T-helper 22 cell (primary cell): ENCODE data around the gene CXCL8.
"Not testable (repeated sequence)": the region's sequence is repeated elsewhere in the genome, so short reads cannot be mapped to it uniquely, and the experiment has no call there.

ENCODE experiments used
- DNase-seq: peaks from one replicate; pipeline ENCODE4 v3.0.0-alpha.2; 2020; ENCODE audit warnings: low read depth

The CXCL8 gene

DNA sequence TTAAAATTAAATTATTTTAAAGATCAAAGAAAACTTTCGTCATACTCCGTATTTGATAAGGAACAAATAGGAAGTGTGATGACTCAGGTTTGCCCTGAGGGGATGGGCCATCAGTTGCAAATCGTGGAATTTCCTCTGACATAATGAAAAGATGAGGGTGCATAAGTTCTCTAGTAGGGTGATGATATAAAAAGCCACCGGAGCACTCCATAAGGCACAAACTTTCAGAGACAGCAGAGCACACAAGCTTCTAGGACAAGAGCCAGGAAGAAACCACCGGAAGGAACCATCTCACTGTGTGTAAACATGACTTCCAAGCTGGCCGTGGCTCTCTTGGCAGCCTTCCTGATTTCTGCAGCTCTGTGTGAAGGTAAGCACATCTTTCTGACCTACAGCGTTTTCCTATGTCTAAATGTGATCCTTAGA, at the start of gene CXCL8:
CXCL8 (plus strand) TSS at position 217 of the 426 bp plus-strand sequence; CDS start at position 307, 90 bp downstream.
- DNase-seq, result no peak

DNA sequence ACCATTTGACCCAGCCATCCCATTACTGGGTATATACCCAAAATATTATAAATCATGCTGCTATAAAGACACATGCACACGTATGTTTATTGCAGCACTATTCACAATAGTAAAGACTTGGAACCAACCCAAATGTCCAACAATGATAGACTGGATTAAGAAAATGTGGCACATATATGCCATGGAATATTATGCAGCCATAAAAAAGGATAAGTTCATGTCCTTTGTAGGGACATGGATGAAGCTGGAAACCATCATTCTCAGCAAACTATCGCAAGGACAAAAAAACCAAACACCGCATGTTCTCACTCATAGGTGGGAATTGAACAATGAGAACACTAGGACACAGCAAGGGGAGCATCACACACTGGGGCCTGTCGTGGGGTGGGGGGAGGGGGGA, 49.2 kb upstream of the CXCL8 start:
- not testable (repeated sequence) for DNase-seq

DNA sequence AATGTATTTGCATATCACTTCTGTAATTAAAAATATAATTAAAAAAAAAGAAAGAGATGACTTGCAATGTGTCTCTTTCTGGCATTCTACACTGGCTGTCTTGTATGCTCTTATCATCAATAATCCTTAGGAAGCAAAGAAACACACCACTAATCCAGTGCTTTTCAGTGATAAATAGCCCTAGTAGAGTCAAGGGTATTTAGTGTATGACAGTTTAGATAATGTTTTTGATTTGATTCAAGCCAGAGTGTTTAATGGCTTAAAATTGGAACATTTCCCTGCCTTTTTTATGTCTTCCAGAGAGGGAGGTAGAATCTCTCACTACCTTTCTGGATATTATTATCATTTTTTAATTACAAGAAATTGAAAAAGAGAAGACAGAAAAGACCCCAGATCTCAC, 48.6 kb upstream of the CXCL8 start:
- no peak for DNase-seq

DNA sequence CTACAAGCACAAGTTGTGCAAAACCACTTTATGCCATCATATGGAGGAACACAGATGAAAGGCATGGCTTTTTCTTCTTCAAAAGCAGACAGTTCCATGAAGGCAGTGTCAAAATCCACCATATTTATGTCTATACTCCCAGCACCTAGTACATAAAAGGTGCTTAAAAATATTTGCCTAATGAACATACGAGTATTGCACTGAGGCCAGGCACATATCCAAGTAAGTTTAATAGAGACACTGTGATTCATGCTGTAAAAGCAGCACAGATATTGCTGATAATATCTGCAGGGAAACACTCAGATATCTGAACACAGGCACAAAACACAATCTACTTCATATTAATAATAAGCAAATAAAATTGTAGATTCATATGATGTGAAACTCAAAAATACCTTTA, 48.1 kb upstream of the CXCL8 start:
- no peak for DNase-seq

DNA sequence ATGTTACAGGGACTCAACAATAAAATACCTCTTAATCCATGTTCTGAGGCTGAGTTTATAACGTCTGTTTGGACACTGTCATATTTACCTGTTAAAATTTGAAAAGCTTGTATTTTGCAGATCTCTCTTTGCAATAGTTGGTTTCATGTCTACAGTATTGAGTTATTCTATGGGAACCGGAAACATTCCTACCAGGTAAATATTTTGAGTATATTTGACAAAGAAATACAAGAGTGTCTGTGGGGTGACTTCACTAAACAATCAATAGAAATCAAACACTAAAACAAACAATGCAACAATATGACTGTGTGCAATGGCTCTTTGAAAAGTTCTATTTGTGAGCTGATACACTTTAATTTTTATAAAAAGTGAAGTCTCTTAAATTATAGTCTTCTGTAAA, 47.7 kb upstream of the CXCL8 start:
- no peak for DNase-seq

DNA sequence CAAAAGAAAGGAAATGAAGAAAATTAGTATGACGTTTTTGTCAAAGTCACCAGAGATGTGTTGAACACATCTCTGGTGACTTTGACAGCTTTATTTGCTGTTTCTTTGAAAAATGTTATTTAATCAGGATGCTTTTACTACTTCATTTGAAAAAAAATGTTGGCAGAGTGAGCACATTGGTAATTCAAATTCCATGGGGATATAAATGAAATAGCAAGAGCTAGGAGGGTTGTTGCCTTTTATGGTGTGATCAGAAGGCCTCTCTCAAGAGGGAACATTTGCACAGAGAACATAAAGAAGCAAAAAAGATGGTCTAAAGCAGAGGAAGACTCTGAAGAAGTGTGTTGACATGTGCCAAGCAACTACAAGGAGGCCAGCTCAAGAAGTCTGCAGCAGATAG, 46.6 kb upstream of the CXCL8 start:
- DNase-seq, result no peak

DNA sequence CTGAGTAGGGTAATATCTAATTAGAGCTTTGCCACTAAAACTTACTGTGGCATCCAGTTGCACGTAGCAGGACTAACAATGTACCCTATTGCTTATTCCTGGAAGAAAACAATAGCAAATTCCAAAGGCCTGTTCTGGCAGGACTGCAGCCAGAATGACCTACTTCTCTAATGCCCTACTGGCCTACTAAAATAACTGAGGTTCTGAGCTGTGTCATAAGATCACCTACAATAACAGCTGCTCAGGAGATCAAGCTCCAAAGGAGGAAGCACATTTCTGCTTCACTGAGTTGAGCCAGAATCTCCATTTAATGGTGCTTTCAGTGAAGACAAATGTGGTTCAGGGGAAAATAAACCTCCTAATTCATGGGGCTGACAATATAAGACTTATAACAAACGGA, 42.2 kb upstream of the CXCL8 start:
- DNase-seq, result no peak

DNA sequence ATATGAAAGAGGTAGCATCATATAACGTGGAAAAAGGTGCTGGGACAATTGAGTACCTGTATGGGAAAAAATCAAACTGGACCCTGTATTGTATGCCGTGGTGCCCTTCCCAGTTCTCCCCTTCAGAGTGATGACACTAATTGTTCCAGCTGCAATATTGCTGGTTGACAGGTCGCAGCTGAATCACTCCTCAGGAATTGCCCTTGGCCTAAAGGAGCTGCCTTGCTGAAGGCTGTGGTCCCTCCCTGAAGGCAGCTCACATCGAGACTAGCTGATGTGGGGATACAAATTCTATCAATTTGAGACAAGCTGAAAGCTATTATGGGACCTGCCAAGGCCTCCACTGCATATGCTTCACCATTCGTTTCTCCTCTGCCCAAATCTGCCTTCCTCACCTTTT, 39.3 kb upstream of the CXCL8 start:
- DNase-seq, result no peak

DNA sequence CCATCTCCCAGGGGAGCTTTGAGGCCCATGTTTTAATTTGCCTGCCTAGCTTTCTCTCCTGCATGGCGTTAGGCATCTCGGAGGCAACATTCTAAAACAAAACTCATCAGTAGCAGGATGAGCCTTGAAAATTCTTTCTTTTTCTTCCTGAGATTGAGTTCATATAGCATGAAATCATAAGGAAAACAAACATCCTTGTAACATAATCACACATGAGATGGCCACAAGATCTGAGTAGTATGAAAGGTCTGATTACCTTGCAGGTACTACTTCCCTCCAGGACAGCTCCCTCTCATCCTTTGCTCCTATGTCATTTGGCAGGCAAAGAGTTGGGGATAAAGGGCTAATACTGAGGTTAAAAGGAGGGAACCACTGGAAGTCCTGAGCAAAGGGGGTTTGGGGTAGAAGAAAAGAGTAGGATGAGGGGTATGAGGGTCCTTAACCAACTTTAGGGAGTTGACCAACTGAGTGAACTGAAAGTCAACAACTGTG, 37.5 kb upstream of the CXCL8 start:
- no peak for DNase-seq

DNA sequence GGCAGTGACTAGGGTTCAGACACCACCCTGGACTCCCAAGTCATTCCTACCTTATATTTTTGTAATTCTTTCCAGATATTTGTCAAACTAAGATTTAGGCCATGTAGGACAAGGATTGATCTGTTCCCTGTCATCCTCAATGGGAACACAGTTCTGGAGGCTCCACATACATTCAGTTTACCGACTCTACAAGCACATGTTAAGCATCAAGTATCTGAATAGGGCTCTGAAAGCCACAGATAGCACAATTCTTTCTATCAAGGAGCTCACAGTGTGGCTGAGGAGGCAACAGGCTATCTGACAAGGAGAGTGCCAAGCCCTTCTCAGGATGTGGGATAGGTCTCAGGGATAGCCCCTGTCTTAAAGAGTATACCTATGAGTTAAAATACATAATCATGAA, 37.0 kb upstream of the CXCL8 start:
- DNase-seq, result no peak

DNA sequence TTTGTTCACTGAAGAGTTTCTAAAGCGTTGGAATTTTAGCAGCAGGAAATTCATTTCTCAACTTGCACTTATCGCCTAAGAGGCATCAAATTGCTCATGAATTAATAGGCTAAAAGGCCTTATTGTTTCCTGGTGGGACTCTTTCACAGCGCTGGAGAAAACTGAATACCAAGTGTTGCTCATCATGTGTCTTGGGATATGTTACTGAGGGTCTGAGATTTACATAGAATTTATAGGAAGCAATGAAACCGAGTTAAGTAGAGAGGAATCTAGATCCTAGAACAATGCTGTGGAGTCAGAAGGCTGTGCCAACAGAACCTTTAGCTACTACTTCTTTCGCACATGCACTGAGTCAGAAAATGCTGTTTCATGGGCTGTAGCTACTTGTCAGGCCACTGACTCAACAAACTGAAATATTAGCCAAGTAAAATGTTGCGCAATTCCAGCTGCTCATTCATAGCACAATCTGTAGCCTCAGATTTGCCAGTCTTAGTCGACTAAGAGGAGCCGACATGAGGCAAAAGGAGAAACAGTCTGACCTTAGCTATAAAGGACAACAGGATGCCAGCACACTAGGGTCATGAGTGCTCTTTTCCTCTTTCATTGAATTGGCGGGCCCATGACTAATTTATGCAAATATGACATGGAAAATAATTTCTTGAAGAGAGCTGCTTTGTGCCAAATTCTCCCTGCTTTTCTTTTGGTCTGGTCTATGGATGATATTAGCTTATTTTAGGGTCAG, 35.9 kb upstream of the CXCL8 start:
- DNase-seq, result no peak

DNA sequence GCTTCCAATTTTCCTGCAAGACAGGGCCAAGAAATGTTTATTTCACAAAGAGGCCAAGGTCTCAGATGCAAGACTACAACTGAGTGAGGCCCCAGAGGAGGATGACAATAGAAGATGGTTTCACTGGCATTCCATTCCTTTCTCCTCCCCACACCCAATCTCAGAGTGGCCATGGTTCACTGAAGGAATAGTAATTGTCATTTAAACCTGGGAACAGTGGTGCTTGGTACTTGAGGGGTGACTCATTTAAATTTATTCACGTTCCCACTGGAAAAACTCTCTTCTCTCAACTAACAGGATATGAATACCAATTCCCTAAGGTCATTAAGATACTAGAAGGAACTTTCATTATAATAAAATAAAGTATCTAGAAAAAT, 35.3 kb upstream of the CXCL8 start:
- no peak for DNase-seq

DNA sequence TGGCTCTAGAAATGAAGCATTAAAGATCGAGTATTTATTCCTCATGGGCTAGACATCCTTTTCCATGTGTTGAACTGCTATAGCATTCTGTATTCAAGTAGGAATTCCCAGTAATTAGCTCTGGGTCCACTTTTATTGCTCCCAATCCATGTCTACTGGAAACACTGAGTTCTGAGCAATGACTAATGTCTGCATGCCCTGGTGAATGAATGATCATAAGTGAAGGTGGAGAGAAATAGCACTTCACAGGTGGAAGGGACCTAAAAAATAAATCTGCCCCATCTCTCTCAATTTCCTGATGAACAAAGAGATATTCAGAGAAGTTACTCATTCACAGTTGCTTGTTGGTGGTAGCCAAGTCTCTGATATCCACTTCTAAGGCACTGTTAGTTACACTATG, 34.6 kb upstream of the CXCL8 start:
- no peak for DNase-seq

DNA sequence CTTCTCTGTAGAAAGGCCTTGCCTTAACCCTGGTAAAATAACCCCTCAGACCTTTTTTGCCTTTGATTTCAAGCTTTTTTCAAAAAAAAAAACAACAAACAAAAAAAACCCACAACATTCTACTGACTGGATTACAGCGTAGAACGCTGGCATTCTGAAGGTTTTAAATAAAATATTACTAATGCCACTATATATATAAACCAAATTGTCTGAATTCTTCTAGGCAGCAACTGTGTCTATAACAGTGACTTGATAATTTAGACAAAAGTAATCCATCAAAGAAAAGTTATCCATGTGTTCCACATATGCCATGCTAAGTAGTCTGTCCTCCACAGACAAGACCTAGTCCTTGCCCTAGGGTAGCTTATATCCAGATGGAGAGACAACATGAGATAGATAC, 33.6 kb upstream of the CXCL8 start:
- DNase-seq, result no peak

DNA sequence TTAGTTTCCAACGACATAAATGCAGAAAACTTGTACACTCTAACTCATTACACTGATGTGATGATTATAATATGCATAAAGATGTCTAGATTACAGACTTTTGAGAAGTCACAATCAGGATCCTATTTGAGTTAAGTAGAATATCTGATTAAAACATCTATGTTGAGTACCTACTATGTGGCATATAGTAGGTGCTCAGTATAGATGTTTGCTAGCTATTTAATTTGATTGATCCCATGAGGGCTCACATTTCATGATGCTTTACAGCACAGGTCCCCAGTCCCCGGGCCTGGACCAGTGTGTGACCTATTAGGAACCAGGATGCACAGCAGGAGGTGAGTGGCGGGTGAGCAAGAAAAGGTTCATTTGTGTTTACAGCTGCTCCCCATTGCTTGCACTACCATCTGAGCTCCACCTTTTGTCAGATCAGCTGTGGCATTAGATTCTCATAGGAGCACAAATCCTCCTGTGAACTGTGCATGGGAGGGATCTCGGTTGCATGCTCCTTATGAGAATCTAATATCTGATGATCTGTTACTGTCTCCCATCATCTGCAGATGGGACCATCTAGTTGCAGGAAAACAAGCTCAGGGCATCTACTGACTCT, 33.0 kb upstream of the CXCL8 start:
- DNase-seq, result no peak

DNA sequence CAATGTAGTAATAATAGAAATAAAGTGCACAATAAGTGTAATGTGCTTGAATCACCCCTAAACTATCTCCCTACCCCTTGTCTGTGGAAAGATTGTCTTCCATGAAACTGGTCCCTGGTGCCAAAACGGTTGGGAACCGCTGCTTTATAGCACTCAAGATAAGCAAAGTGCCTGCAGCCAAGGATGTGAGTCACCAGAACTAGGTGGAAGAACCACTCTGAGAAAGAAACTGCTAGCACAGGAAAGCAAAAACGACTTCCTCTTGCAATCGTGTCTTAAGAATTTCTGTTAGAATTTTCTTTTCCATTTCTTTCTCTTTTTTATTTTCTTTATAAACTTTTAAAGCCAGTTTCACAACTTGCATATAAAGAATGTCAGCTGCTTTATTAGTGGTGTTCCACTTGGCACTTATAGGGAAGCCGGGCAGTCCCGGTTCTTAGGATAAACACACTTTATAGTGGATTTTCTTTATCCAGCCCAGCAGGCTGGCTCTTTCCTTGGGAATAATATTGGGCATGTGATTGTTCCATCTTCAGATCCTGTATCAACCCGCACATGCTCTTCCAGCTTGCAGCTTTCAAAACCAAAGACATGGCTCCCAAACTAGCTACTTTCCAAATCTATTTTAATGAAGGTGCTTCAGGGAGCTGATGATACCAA, 32.3 kb upstream of the CXCL8 start:
- DNase-seq, result no peak

DNA sequence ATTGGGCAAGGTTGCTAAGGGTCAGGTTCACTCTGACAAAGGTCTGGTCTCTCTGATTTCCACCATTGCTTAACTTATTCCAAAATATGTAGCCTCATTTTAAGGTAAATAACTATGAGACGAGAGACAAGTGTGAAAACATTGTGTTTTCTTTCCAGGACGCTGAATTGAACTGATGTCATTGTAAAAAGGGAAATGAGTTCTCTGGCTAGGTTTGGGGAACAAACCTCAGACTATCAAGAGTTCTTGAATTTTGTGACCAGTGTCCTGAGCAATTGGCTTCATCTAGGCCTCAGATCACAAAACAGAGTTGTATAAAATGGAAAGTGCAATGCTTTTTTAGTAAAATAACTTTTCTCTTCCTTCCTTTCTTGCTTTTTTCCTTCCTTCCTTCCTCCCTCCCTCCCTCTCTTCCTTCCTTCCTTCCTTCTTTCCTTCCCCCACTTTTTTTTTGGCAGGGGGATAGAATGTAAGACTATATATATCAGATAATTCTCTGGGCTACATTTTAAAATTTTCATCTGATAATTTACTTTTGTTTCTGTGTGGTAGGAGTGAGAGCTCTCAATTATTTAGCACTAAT, 30.8 kb upstream of the CXCL8 start:
- no peak for DNase-seq

DNA sequence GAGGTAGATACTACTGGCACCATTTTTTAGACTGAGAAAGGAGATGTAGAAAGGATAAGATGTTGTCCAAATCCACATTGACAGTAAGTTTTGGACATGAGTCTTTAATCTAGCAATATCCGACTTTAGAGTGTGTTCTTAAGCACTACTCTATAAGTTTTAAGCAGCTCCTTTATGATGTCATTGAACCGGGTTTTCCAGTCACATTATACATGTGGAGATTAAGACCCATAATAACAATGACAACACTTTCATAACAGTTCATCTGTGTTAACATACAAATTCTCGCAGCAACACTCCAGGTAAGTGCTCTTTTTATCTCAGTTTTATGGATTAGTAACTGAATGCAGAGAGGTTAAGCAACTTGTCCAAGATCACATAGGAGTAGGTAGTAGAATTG, 30.3 kb upstream of the CXCL8 start:
- no peak for DNase-seq

DNA sequence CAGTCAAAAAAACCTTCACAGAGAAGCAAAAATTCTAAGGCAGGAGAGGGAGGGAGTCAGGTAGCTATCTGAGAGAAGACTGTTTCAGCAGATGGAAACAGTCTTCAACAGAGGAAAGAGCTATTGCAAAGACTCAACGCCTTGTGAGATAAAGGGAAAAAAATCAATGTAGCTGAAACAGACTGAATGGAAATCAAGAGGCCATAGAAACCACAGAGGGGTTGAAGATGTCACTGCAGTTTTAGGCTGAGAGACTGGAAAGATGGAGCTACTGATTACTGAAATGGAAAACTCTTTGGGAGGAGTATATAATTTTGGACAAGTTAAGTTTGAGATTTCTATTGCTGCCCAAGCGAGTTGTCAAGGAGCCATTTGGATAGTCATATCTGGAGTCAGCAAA, 28.4 kb upstream of the CXCL8 start:
- DNase-seq, result no peak

DNA sequence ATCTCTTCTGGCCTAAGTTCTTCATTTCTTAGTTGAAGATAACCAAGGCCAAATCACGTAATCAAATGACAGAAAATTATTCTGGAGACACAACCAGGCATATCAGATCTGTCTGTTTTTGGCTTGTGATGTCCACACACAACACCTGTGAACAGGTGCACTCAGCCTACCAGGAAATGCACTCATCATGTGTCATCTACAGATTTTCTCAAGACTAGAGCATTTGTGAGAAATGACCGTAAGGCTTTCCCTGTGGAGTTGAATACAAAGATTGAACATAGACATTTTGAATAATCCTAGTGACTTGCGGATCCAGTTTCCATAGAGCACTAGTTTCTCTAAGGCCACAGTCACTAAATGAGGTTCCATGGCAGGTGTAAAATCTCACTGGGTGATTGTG, 26.7 kb upstream of the CXCL8 start:
- DNase-seq, result no peak

DNA sequence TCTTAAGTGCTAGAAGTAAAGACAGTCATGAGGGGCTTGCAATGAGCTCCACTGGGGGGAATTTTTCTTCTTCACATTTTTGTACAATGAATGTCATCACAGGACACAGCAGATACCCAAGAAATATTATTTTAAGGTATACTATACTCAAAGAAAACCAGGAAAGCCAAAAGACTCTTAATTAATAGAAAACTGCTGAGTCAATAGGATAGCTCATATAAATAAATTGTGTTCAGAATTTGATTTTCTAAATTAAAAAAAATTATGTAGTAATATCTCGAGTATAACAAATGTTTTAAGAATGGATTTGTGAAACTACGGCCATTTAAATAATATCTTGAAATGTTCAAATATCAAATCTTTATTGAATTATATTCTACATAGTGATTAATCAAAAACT, 25.7 kb upstream of the CXCL8 start:
- no peak for DNase-seq

DNA sequence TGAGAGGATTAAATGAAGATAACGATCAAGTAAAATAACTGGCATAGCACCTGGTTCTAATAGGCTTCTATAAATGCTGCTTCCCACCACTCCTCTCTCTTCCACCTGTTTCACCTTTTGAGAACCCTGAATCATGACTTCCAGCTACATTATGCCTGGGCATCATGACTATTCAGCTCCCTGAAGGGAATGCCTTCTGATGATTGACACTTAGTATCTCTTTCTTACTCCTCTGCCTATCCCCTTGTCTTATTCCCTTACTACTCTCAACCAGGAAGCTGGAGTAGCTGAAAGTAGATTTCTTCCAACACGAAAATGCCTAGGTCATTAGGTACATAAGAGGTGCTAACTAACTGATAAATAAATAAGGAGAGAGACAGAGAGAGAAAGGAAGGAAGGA, 24.7 kb upstream of the CXCL8 start:
- no peak for DNase-seq
